GM21619 (cell line): ENCODE results near the gene ATOH1.

ENCODE experiments used
- ATAC-seq: cut with Tn5 transposase; IDR thresholded peaks from one replicate; pipeline ENCODE4 v1.9.1; 2021; ENCODE audit not compliant: unreplicated experiment

ATOH1 gene, protein sequence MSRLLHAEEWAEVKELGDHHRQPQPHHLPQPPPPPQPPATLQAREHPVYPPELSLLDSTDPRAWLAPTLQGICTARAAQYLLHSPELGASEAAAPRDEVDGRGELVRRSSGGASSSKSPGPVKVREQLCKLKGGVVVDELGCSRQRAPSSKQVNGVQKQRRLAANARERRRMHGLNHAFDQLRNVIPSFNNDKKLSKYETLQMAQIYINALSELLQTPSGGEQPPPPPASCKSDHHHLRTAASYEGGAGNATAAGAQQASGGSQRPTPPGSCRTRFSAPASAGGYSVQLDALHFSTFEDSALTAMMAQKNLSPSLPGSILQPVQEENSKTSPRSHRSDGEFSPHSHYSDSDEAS

DNA sequence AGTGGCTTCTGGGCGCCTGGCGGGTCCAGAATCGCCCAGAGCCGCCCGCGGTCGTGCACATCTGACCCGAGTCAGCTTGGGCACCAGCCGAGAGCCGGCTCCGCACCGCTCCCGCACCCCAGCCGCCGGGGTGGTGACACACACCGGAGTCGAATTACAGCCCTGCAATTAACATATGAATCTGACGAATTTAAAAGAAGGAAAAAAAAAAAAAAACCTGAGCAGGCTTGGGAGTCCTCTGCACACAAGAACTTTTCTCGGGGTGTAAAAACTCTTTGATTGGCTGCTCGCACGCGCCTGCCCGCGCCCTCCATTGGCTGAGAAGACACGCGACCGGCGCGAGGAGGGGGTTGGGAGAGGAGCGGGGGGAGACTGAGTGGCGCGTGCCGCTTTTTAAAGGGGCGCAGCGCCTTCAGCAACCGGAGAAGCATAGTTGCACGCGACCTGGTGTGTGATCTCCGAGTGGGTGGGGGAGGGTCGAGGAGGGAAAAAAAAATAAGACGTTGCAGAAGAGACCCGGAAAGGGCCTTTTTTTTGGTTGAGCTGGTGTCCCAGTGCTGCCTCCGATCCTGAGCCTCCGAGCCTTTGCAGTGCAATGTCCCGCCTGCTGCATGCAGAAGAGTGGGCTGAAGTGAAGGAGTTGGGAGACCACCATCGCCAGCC lies at the start of gene ATOH1:
Gene ATOH1 (plus strand): TSS at position 422 of the 663 bp plus-strand sequence. CDS start 174 bp downstream, at position 596.
- ATAC-seq, result no peak

DNA sequence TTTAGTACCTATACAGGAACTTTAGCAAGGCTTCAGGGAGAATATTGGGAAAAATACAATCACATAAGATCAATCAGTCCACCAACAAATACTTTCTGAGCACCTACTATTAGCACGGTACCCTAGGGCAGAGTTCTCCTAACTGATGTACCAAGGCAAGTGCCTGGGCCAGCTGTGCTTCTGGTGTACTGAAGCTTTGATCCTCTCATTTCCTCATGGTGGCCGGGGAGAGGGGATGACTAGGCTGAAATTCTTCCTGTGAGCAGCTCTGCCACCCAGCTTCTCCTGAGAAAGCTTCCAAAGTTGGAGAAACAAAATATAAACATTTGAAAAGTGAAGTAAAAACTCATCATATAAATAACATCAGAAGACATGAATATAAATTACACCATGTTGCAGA lies 49.3 kb upstream of the ATOH1 start:
- ATAC-seq, result no peak

DNA sequence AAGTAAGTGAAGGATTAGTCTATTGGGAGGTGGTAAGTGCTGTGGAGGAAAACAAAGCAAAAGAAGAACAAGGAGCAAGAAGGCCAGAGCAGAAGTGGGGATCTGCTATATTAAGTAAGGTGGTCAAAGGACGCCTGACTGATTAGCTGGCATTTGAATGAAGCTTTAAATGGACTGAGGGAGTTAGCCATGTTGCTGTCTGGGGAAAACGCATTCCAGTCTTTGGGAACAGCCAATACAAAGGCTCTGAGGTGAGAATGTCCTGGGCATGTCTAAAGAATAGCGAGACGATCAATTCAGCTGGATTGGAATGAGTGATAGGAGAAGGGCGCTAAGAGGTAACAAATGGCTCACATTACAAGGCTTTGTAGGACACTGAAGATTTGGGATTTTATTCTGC lies 48.5 kb upstream of the ATOH1 start:
- ATAC-seq, result no peak

DNA sequence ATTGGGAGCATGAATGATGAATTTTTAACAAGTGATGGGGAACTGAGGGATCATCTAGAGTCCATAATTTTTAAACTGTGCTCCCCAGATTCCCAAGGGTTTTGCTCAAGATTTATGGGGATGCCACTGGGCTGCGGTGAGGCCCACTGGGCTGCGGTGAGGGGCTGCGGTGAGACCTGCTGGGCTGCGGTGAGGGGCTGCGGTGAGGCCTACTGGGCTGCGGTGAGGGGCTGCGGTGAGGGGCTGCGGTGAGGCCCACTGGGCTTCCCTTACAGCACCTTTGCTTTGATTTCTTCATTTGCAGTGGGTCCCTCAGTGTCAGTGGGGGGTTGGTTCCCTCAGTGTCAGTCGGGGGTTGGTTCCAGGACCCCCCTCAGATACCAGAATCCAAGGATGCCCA lies 47.4 kb upstream of the ATOH1 start:
- ATAC-seq, result no peak

DNA sequence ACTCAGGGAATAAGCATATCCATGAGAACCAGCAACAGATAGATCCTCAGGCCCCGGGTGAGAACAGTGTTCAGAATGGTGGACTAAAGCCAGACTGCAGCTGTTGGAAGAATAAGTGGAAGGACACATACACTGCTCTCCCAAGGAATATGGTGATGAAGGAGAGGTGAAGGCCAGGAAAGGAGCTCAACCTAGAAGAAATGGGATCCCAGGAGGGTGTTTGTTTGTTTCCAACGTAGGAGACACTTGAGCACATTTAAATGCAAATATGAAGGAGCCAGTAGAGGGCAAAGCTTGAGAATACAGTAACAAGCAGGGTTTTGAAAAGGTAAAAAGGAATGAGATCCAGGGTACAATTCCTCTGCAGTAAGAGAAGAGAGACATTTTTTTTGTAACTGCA lies 42.4 kb upstream of the ATOH1 start:
- no peak for ATAC-seq

DNA sequence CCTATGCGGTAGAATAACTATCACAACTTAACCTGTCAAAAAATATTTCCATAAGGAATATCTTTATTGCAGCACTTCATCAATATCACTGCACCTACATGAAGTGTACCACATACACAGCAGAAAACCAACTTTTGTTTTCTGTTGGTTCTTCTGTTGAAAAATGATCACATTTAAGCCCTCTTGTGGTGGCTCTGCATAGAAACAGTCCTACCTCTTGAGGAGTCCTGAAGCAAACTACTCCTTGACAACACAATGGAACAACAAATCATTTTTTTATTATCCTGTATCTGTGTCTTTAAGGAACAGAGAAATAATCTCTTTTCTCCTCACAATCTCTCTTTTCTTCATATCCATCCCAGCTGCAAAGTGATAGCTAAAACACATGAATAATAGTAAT lies 39.8 kb upstream of the ATOH1 start:
- no peak for ATAC-seq

DNA sequence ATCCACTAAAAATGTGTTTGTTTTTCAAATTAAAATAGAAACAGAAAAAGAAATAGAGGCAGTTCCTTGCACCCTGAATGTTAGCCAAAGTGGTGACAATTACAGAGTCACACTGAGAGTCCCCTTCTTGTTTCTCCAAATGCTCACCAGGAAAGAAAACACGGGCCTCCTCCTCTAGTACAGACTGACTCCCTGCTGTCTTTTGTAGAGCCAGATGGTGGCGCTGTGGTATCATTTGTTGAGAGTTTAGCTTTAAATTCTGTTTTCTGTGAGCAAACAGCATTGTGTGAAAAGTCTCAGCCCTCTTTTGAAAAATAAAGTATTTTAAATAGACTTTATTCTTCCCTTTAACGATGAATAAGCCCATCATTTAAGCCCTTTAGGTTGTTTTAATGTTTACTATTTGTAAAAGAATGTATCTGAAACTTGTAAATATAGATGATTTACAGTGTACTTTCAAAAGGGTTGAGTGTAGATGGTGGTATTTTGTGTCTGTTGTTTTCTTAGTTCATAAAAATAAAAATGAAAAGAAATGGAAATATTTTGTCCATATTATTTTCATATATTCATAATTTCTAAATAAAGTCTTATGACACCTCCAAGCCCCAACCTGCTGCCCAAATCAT lies 36.9 kb upstream of the ATOH1 start:
- ATAC-seq, result peak; percentile 88

DNA sequence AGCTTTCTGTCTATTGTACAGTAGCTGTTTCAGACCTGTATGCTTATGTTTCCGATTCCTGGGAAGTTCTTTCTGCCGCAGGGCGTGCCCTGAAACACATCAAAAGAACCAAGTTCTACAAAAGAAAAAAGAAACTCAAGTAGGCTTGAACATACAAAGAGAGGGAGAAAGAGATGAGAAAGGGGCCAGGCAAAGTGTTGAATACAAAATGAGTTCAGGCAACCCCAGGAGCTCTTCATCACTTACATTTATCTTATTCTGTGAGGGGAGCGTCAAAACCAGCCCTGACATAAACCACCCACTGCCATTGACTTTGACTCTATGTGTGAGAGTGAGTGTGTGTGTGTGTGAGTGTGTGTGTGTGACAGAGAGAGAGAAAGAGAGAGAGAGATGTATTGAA lies 26.5 kb upstream of the ATOH1 start:
- ATAC-seq, result no peak

DNA sequence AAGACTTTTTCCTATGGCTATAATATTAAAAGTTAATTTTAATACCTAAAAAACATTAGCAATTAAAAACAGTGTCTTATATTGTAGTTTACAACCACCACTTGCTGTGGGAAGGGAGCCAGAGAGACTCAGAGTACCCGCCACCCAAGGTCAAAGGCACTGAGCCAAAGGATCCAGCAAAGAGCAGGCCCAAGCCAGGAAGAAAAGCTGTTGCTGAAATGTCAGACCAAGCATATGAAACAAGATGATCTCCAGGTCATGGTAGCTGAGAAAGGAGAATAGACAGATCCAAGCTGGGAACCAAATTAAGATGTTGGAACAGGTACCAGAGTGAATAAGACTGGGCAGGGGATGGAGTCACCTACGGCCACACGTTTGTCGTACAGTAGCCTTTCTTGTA lies 18.8 kb upstream of the ATOH1 start:
- no peak for ATAC-seq

DNA sequence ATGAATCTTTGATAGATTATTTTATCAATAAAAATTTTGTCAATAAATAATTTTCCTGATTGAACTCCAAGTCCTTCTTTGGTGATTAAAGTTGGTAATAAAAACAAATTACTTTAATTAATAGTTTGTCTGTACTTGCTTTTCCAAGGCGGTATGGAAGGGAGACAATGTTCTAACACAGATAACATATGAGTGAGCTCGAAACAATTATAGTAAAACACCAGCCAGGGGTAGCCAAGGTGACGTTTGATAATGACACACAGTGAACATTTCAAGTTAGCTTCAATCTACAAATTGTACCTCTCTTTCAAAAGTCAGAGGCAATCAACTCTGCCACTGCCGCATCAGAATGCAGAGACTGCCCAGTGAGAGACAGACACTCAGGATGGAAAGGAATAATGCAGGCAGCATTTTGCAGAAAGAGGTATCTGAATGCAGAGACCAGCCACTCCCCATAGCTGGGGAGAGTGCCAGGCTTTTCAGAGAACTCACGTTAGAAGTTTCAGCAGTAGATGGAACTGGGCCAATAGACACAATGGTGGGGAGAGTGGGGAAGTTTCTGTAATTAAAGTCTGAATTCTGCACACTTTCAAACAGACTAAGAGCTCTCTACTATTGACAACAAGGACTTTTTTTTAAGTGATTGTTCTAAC lies 18.1 kb upstream of the ATOH1 start:
- no peak for ATAC-seq

DNA sequence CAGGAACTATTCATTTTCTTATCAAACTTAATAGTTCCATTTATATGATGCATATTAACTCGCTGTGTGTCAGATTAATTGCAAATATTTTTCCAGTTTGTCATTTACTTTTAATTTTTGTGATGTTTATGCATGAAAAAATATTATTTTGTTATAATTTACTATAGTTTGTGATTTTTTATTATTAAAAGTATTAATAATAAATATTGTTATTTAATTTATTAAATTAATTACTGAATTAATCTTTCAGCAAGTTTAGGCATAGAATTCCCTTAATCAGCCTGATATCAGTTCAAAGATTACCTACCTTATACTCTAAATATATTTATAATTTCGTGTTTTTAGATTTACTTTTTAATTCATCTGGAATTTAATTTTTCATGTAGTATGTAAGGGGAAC lies 15.5 kb upstream of the ATOH1 start:
- ATAC-seq, result no peak

DNA sequence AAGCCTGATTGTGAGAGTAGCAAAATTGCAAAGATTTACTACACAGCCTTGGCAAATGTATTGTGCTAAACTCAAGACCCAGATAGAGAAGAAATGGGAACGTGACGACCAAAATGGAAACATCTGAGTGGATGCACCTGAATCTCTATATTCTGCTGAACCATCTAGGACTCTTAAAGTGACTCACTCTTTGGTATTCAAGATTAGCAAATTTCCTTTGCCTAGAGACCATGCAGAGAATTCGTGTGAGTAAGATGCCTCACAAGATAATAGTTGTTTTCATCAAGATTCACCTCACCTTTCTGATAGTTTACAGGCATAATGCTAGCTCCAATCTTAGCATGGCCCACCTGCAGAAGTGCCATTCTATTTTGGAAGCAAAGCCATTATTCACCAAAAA lies 14.4 kb upstream of the ATOH1 start:
- no peak for ATAC-seq

DNA sequence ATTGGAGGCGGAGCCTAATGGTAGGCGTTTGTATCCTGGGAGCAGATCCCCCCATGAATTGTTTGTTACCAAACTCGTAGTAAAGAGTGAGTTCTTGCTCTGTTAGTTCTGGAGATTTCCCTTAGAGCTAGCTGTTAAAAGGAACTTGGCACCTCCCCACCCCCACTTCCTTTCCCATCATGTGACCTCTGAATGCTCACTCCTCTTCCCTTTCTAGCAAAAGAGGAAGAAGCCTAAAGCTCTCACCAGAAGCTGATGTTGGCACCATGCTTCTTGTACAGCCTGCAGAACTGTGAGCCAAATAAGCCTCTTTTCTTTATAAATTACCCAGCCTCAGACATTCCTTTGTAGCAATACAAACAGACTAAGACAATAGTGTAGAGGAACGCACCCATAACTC lies 13.8 kb upstream of the ATOH1 start:
- ATAC-seq, result no peak

DNA sequence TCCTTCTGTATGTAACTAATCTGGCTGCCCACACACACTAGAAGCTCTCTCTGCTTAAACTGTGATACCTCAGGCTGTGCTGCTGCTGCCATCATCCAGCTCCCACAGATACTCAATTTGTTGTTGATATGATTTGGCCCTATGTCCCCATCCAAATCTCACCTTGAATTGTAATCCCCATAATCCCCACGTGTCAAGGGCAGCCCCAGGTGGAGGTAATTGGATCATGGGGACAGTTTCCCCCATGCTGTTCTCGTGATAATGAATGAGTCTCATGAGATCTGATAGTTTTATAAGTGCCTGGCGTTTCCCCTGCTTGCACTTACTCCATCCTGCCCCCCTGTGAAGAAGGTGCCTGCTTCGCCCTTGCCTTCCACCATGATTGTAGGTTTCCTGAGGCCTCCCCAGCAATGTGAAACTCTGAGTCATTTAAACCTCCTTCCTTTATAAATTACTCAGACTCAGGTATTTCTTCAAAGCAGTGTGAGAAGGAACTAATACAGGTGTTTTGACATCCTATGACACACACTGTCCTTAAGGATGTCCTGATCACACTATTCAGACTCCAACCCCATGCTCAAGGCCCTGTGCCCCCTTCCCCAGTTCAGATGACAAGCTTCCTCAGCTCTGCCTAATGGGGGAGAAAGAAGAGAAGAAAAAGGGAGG lies 2.9 kb upstream of the ATOH1 start:
- ATAC-seq, result no peak

DNA sequence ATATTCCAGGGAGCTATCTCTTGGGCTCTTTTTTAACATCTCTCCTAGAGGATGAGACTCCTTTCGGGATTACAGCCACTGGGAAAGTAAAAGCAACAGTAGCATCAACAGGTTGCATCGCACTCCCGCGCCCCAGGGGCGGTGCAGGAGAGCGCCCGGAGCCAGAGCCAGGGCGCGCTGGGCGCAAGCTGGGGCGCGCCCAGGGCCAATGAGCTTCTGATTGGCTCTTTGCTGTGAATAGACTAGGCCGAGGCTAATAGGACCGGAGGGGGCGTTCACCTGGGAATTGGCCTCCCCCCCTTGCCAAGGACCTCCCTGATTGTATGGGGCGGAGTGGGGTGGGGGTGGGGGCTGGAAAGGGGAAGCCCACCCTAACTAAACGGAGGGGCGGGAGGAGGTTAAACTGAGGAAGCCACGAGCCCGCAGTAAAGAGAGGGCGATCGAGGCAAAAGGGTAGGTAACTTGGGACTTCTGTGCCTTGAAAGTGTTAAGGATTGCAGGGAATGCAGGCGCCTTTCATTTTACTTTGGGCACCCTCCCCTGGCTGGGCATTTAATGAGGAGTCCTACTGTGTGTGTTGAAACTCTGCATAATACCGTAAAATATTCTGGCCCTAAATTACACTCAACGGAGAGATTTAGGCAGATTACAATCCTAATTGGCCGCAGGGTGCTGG lies 1.1 kb upstream of the ATOH1 start:
- ATAC-seq, result no peak

DNA sequence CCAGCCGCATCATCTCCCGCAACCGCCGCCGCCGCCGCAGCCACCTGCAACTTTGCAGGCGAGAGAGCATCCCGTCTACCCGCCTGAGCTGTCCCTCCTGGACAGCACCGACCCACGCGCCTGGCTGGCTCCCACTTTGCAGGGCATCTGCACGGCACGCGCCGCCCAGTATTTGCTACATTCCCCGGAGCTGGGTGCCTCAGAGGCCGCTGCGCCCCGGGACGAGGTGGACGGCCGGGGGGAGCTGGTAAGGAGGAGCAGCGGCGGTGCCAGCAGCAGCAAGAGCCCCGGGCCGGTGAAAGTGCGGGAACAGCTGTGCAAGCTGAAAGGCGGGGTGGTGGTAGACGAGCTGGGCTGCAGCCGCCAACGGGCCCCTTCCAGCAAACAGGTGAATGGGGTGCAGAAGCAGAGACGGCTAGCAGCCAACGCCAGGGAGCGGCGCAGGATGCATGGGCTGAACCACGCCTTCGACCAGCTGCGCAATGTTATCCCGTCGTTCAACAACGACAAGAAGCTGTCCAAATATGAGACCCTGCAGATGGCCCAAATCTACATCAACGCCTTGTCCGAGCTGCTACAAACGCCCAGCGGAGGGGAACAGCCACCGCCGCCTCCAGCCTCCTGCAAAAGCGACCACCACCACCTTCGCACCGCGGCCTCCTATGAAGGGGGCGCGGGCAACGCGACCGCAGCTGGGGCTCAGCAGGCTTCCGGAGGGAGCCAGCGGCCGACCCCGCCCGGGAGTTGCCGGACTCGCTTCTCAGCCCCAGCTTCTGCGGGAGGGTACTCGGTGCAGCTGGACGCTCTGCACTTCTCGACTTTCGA lies 654 bp downstream of the ATOH1 start:
- ATAC-seq, result no peak

DNA sequence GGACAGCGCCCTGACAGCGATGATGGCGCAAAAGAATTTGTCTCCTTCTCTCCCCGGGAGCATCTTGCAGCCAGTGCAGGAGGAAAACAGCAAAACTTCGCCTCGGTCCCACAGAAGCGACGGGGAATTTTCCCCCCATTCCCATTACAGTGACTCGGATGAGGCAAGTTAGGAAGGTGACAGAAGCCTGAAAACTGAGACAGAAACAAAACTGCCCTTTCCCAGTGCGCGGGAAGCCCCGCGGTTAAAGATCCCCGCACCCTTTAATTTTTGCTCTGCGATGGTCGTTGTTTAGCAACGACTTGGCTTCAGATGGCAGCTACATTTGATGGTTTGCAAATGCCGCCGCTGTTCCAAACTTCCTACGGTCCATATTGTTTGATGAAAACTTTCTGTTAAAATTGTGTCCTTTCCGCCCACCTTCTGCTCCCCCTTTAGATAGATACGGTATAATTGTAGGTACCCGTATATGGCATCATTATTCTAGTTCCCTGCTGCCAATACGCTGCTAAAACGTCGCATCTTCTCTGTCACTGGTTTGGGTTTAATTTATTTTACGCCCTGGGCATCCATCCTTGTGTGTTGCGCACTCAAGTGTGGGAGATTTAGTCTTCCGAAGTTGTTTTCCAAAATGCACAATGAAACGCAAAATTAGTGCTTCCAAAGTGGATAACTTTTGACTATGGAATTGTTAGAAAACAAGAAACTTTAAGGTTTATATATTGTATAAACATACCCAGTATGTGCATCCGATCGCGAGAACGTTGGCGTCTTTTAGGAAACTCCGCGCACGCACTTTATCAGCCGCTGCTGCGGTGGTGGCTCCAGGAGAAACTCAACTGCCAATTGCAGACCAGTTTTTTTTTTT lies 1.5 kb downstream of the ATOH1 start:
- ATAC-seq, result no peak

DNA sequence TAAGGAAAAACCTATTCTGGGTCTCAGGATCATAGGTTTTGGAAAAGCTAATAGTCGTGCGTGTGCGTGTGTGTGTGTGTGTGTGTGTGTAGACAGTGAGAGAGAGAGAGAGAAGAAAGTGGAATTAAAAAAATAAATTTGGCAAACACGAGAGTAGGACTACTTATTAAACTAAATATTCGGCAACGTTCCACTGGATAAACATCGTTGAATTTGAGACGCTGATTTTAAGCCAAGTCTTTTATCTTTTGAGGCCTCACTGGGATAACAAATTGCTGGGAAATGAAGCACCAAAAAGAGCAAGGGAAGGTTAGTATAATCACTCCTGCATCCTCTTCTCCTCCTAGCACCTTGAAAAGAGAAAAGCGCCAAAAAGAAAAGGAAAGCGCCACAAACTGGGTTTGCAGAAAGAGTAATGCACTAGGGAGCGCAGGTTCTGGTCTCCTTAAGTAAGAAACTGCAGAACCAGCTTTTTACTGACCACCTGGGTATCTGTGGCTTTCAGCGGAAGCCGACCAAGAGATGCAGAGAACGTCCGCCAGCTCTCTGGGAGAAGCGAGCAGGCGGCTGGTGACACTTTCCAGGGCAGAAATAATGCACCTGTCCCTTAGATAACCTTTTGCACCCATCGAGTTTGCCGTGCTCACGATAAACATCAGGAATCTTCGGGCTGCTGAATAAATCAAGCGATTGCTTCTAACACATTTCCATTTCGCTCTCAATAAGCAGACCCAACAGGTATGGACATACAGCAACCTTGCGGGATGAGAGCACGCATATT lies 3.4 kb downstream of the ATOH1 start:
- no peak for ATAC-seq
